Smooth muscle cell (in vitro differentiated cells): Measurements from ENCODE around the gene LAMTOR5. TPM values are rescaled to one million over a fixed set of nuclear protein-coding genes. Genes with fewer than 3 reads are reported as not detected.
"Not testable (repeated sequence)": the region's sequence is repeated elsewhere in the genome, so short reads cannot be mapped to it uniquely, and the experiment has no call there.

Experiments
- DNase-seq: peaks from one replicate; lab custom pipeline; 2025; ENCODE audit not compliant: unreplicated experiment; lab: John Stamatoyannopoulos, UW
- H2AFZ ChIP-seq: fragments of 200-600 bp; sonication (generic); 2 replicates; pipeline ENCODE4 v1.6.0; 2016; ENCODE audit warnings: antibody characterized with exemption, low read depth, mild to moderate bottlenecking
- H3F3A ChIP-seq: fragments of 200-600 bp; sonication (generic); 2 replicates; pipeline ENCODE4 v1.6.0; 2017; ENCODE audit warnings: antibody characterized with exemption, low read depth
- H3K27ac ChIP-seq: fragments of 200-600 bp; sonication (generic); 2 replicates; pipeline ENCODE4 v1.5.1; 2016; ENCODE audit warnings: low read depth, mild to moderate bottlenecking
- H3K27me3 ChIP-seq: fragments of 200-600 bp; sonication (generic); 2 replicates; pipeline ENCODE4 v1.6.1; 2016; ENCODE audit warnings: low read depth, mild to moderate bottlenecking
- H3K36me3 ChIP-seq: fragments of 200-600 bp; sonication (generic); 2 replicates; pipeline ENCODE4 v1.5.1; 2016; ENCODE audit warnings: low read depth
- H3K4me1 ChIP-seq: fragments of 200-600 bp; sonication (generic); 2 replicates; pipeline ENCODE4 v1.5.1; 2016; ENCODE audit warnings: low read depth
- H3K4me2 ChIP-seq: fragments of 200-600 bp; sonication (generic); 2 replicates; pipeline ENCODE4 v1.6.0; 2016; ENCODE audit warnings: mild to moderate bottlenecking
- H3K4me3 ChIP-seq: fragments of 200-600 bp; sonication (generic); 2 replicates; pipeline ENCODE4 v1.5.1; 2016; ENCODE audit warnings: mild to moderate bottlenecking
- H3K79me2 ChIP-seq: fragments of 200-600 bp; sonication (generic); 2 replicates; pipeline ENCODE4 v1.6.0; 2016; ENCODE audit warnings: low read depth, mild to moderate bottlenecking
- H3K9ac ChIP-seq: fragments of 200-600 bp; sonication (generic); 2 replicates; pipeline ENCODE4 v1.6.0; 2016; ENCODE audit warnings: low read depth
- H3K9me3 ChIP-seq: fragments of 200-600 bp; sonication (generic); replicated peaks from 2 replicates; pipeline ENCODE4 v1.5.1; 2016; ENCODE audit warnings: low read depth
- H4K20me1 ChIP-seq: fragments of 200-600 bp; sonication (generic); 2 replicates; pipeline ENCODE4 v1.6.0; 2016; ENCODE audit warnings: low read depth
- WGBS: methylation state at CpG from one replicate; pipeline ENCODE4 v1.1.7; 2016; ENCODE audit warnings: low lambda C conversion rate; 5-methylcytosine and 5-hydroxymethylcytosine counted together
- polyA plus RNA-seq: library from polyadenylated mRNA; unstranded; fragments of >200 nt; fragmentation: Nextera tagmentation; extraction: Ambion mirVana; gene quantifications from 2 replicates; pipeline ENCODE4 v1.2.1, GENCODE V29; 2016
- total RNA-seq: library from RNA; depleted of rRNA; stranded (reverse); fragments of >200 nt; gene quantifications from 2 replicates; pipeline ENCODE4 v1.2.3, GENCODE V29; 2014
- TF ChIP-seq, protein P1 (sequence below): fragments of 200-600 bp; sonication (generic); IDR thresholded peaks from 2 replicates; pipeline ENCODE4 v1.5.1; 2017; ENCODE audit warnings: borderline replicate concordance, mild to moderate bottlenecking, antibody characterized with exemption; ENCODE audit not compliant: insufficient read depth, poor library complexity, severe bottlenecking

Gene LAMTOR5
- total and polyA plus RNA-seq, 2 experiments from 2014 or later = 81.1 to 150 TPM

DNA sequence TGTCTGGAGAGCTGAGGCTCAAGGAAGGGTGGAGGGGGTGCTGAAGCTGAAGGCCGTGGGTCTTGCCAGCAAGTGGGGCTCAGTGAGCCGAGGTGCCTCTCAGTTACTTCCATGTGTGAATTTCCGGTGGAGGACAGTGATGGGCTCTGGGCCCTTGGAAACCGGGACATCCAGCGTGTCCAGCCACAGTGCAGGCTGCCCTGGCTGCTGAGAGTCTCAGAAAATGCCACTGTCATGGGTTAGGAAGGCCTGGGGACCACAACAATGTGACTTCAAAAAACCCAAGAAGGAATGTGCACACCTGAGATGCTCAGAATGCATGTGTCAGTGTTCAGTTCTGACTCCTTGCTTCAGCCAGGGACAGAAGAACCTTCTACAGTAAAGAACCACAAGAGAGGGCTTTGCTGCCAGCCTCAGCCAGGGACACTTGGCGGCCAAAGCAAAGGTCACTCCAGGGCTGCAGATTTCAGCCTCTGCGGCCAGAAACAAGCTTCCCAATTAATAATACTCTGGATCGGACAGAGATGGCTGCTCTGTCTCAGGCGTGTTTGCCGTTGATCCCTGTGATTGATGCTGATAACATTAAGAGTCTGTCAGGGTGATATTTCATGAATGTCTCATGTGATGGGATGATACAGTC is 12.6 kb upstream of the LAMTOR5 start:
- Histone ChIP-seq H3K36me3 (no peaks in the 10 kb centered on the region), H3K9ac (no peak overlapping the region)
- 90% methylated on average over 9 of the region's 10 CpGs for WGBS

DNA sequence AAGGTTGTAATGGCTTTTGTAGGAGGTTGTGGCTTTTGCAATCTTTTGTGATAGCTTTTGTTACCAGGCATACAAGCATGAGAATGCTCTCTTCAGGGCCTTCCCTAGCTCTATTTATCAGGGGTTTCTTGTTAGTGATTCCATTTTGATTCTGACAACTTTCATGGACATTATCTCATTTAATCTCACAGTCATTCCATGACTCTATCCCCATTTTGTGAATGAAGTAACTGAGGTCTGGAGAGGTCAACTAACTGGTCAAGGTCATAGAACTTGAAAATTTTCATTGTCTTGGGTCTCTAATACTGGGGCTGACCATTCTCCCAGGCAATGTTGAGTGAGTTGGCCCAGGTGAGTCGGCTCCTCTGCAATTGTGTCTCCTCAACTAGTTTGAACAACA is 11.2 kb upstream of the LAMTOR5 start:
- H3F3A ChIP-seq = no peaks in the 10 kb centered on the region
- H3K4me3 ChIP-seq = no peak overlapping the region
- H3K27me3 ChIP-seq = no peaks in the 10 kb centered on the region
- DNase-seq = no peak
- TF ChIP-seq, protein P1, sequence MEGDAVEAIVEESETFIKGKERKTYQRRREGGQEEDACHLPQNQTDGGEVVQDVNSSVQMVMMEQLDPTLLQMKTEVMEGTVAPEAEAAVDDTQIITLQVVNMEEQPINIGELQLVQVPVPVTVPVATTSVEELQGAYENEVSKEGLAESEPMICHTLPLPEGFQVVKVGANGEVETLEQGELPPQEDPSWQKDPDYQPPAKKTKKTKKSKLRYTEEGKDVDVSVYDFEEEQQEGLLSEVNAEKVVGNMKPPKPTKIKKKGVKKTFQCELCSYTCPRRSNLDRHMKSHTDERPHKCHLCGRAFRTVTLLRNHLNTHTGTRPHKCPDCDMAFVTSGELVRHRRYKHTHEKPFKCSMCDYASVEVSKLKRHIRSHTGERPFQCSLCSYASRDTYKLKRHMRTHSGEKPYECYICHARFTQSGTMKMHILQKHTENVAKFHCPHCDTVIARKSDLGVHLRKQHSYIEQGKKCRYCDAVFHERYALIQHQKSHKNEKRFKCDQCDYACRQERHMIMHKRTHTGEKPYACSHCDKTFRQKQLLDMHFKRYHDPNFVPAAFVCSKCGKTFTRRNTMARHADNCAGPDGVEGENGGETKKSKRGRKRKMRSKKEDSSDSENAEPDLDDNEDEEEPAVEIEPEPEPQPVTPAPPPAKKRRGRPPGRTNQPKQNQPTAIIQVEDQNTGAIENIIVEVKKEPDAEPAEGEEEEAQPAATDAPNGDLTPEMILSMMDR = no peak
- no peaks in the 10 kb centered on the region for H3K9me3 ChIP-seq
- H2AFZ ChIP-seq = no peak overlapping the region
- no peaks in the 10 kb centered on the region for H3K79me2 ChIP-seq
- H3K9ac ChIP-seq = no peak overlapping the region
- H3K36me3 ChIP-seq = no peaks in the 10 kb centered on the region
- 100% methylated on average over 1 of the region's 1 CpG for WGBS
- no peaks in the 10 kb centered on the region for H4K20me1 ChIP-seq
- H3K4me1 ChIP-seq = no peaks in the 10 kb centered on the region
- no peak overlapping the region for H3K27ac ChIP-seq
- H3K4me2 ChIP-seq = no peak overlapping the region

More for the DNA sequence above, 12.6 kb upstream of the LAMTOR5 start:
- no peaks in the 10 kb centered on the region for H3K27me3 ChIP-seq
- no peak overlapping the region for H3K4me3 ChIP-seq
- no peaks in the 10 kb centered on the region for H3F3A ChIP-seq
- no peaks in the 10 kb centered on the region for H3K79me2 ChIP-seq
- H3K4me1 ChIP-seq = peaks cover under 1% of the 10 kb centered on the region
- no peak overlapping the region for H3K4me2 ChIP-seq
- TF ChIP-seq, protein P1 = no peak
- H3K9me3 ChIP-seq = no peaks in the 10 kb centered on the region
- peak overlapping the region; percentile 79 for H3K27ac ChIP-seq
- no peak for DNase-seq
- no peaks in the 10 kb centered on the region for H4K20me1 ChIP-seq
- no peak overlapping the region for H2AFZ ChIP-seq

DNA sequence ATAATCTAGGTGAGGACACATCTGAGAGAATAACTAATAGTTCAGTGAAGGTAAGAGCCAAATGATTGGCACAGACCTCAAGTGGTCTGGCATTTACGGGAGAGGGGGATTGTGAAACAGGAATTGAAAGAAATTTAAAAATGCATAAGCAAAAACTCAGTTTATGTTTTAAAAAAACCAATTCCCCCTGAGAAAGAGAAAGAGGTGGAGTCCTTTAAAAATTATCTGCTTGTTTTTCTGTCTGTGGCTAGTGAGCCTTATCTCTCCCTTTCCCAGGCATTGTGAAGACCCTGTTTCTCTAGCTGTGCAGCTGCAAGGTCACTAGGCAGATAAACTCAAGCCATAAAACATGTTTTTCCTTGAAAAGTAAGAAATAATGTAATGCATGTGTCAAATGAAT is 5.6 kb upstream of the LAMTOR5 start:
- 38% methylated on average over 1 of the region's 1 CpG for WGBS
- H3F3A ChIP-seq, H3K36me3 ChIP-seq, H4K20me1 ChIP-seq, H2AFZ ChIP-seq, H3K4me1 ChIP-seq, H3K9me3 ChIP-seq, H3K9ac ChIP-seq, H3K27me3 ChIP-seq, H3K79me2 ChIP-seq, DNase-seq, H3K4me3 ChIP-seq, H3K27ac ChIP-seq: not testable (repeated sequence)
- H3K4me2 ChIP-seq = peak overlapping the region; percentile 31

DNA sequence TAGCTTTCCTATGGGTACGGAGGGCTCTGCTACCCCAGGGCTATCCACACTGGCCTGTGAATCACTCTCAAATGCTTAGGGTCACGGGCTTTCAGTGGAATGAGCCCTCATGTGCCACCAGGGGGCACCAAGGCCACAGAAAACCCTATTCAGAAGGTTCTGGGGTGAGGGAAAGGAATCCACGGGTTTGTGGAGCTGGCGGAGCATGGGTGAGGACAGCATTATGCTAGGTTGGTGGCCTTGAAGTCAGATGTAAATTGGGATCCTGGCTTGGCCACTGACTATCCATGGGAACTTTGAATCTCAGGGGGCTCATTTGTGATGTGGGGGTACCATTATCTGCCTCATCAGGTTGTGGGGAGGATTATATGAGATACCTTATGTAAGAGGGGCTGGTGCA is 5.1 kb upstream of the LAMTOR5 start:
- Histone ChIP-seq H3K27ac (no peak overlapping the region), H3K27me3 (no peaks in the 10 kb centered on the region), H4K20me1 (no peaks in the 10 kb centered on the region), H3K36me3 (no peaks in the 10 kb centered on the region), H3K9me3 (no peaks in the 10 kb centered on the region), H2AFZ (no peak overlapping the region), H3K9ac (no peak overlapping the region), H3K4me3 (no peak overlapping the region), H3K4me1 (peaks cover 3% of the 10 kb centered on the region), H3F3A (no peaks in the 10 kb centered on the region), H3K79me2 (no peaks in the 10 kb centered on the region), H3K4me2 (peak overlapping the region; percentile 31)
- 10% methylated on average over 4 of the region's 4 CpGs for WGBS
- peak; percentile 46 for DNase-seq
- TF ChIP-seq, protein P1 = peak; percentile 90
